Neuronal stem cell (in vitro differentiated cells): ENCODE data around the gene PPP1R26.

ENCODE experiments used
- DNase-seq: peaks from one replicate; pipeline ENCODE4 v3.0.0-alpha.2; 2013; ENCODE audit warnings: low spot score
- H2AFZ ChIP-seq: one replicate; pipeline ENCODE4 v1.6.1; 2013; ENCODE audit warnings: mild to moderate bottlenecking, low read length, inconsistent platforms
- H2AK5ac ChIP-seq: 2 replicates; pipeline ENCODE4 v1.6.1; 2013; ENCODE audit warnings: low read depth, mild to moderate bottlenecking, inconsistent platforms, low read length, moderate library complexity, mixed read lengths
- H2BK120ac ChIP-seq: 2 replicates; pipeline ENCODE4 v1.6.1; 2013; ENCODE audit warnings: low read depth, mild to moderate bottlenecking, inconsistent platforms, low read length, moderate library complexity, mixed read lengths
- H2BK12ac ChIP-seq: one replicate; pipeline ENCODE4 v1.6.1; 2013; ENCODE audit warnings: low read length, inconsistent platforms
- H2BK15ac ChIP-seq: 2 replicates; pipeline ENCODE4 v1.6.1; 2013; ENCODE audit warnings: mild to moderate bottlenecking, low read length, inconsistent platforms, mixed read lengths
- H2BK5ac ChIP-seq: one replicate; pipeline ENCODE4 v1.6.1; 2013; ENCODE audit warnings: inconsistent platforms, mild to moderate bottlenecking, low read length, moderate library complexity
- H3K14ac ChIP-seq: one replicate; pipeline ENCODE4 v1.6.1; 2013; ENCODE audit warnings: low read length, inconsistent platforms
- H3K18ac ChIP-seq: 2 replicates; pipeline ENCODE4 v1.6.1; 2013; ENCODE audit warnings: low read length, inconsistent platforms
- H3K23ac ChIP-seq: 2 replicates; pipeline ENCODE4 v1.6.1; 2013; ENCODE audit warnings: low read depth, mild to moderate bottlenecking, mixed read lengths, low read length, inconsistent platforms; ENCODE audit not compliant: poor library complexity
- H3K27ac ChIP-seq: replicated peaks from 3 replicates; pipeline ENCODE4 v1.5.1; 2013; ENCODE audit warnings: low read length, inconsistent platforms
- H3K27me3 ChIP-seq, 3 experiments: 2 replicates each; pipeline ENCODE4 v1.6.1; 2013; ENCODE audit warnings: low read length in 3 of 3, mild to moderate bottlenecking in 2 of 3, inconsistent platforms in 1 of 3, low read depth in 1 of 3, mixed read lengths in 1 of 3, moderate library complexity in 1 of 3; ENCODE audit not compliant: control insufficient read depth in 3 of 3, insufficient read depth in 3 of 3
- H3K36me3 ChIP-seq, 2 donors: replicated peaks in 1 of 2; 2 replicates each; pipeline ENCODE4 v1.6.1; 2013; ENCODE audit warnings: low read length in 2 of 2; ENCODE audit not compliant: control insufficient read depth in 2 of 2, insufficient read depth in 2 of 2
- H3K4ac ChIP-seq: 2 replicates; pipeline ENCODE4 v1.6.1; 2013; ENCODE audit warnings: inconsistent platforms, mild to moderate bottlenecking, low read length, moderate library complexity
- H3K4me1 ChIP-seq, 2 donors: 1 replicate in 1 of 2; 2 replicates in 1 of 2; pipeline ENCODE4 v1.6.1; 2013; ENCODE audit warnings: low read length in 2 of 2, low read depth in 1 of 2; ENCODE audit not compliant: control insufficient read depth in 2 of 2, insufficient read depth in 1 of 2
- H3K4me2 ChIP-seq: one replicate; pipeline ENCODE4 v1.6.1; 2013; ENCODE audit warnings: mild to moderate bottlenecking, low read length, inconsistent platforms; ENCODE audit not compliant: insufficient read depth, poor library complexity, severe bottlenecking
- H3K4me3 ChIP-seq, 2 donors: 2 replicates each; pipeline ENCODE4 v1.5.1; 2013; ENCODE audit warnings: low read length in 2 of 2, mild to moderate bottlenecking in 2 of 2, inconsistent platforms in 1 of 2, moderate library complexity in 1 of 2
- H3K79me1 ChIP-seq: one replicate; pipeline ENCODE4 v1.6.1; 2013; ENCODE audit warnings: low read depth, mild to moderate bottlenecking, inconsistent platforms, low read length, moderate library complexity
- H3K9ac ChIP-seq: one replicate; pipeline ENCODE4 v1.6.1; 2013; ENCODE audit warnings: mild to moderate bottlenecking, low read depth, low read length, inconsistent platforms; ENCODE audit not compliant: poor library complexity
- H3K9me3 ChIP-seq, 2 donors: replicated peaks in 1 of 2; 2 replicates each; pipeline versions ENCODE3 to v1.6.1; 2013; ENCODE audit warnings: low read length in 2 of 2, mild to moderate bottlenecking in 2 of 2, inconsistent platforms in 1 of 2, low read depth in 1 of 2, mixed read lengths in 1 of 2, moderate library complexity in 1 of 2; ENCODE audit not compliant: control insufficient read depth in 2 of 2, insufficient read depth in 1 of 2
- H4K8ac ChIP-seq: one replicate; pipeline ENCODE4 v1.6.1; 2013; ENCODE audit warnings: low read depth, mild to moderate bottlenecking, inconsistent platforms, low read length, moderate library complexity
- H4K91ac ChIP-seq: one replicate; pipeline ENCODE4 v1.6.1; 2013; ENCODE audit warnings: low read length, low read depth, mild to moderate bottlenecking, inconsistent platforms; ENCODE audit not compliant: poor library complexity
- WGBS, 2 donors: extraction: QIAGEN DNeasy Blood & Tissue Kit; methylation state at CpG; one replicate each; pipeline ENCODE4 v1.1.7; 2013; ENCODE audit warnings: missing lambda C conversion rate in 2 of 2, mixed read lengths in 1 of 2; ENCODE audit not compliant: insufficient read length in 2 of 2, insufficient replicate concordance in 1 of 2; ENCODE audit errors: extremely low coverage in 2 of 2; 5-methylcytosine and 5-hydroxymethylcytosine counted together

PPP1R26 gene

GRCh38 chr9:135506327-135507103 lies 26.9 kb downstream of the PPP1R26 start:
- Histone ChIP-seq H3K4me3 (no peak overlapping the region), H2BK5ac (peak overlapping the region; percentile 96), H3K36me3 (peaks cover 34 to 40% of the 10 kb centered on the region in 2 donors), H3K4ac (no peak overlapping the region), H3K79me1 (peaks cover 11% of the 10 kb centered on the region), H3K27ac (no peak overlapping the region), H3K18ac (peak overlapping the region; percentile 90), H3K23ac (peak overlapping the region; percentile 82), H2BK15ac (peak overlapping the region; percentile 64), H2AFZ (peak overlapping the region; percentile 78), H3K9ac (peak overlapping the region; percentile 2), H4K8ac (peak overlapping the region; percentile 10), H2AK5ac (peak overlapping the region; percentile 95), H4K91ac (no peak overlapping the region), H2BK120ac (peak overlapping the region; percentile 52), H3K4me1 (peaks cover 12 to 15% of the 10 kb centered on the region in 2 donors), H2BK12ac (peak overlapping the region; percentile 69), H3K4me2 (peak overlapping the region; percentile 24), H3K9me3 (peaks cover 0 to 3% of the 10 kb centered on the region in 2 donors), H3K27me3 (no peaks in the 10 kb centered on the region), H3K14ac (peak overlapping the region; percentile 0)
- no CpG with 5 or more reads among the region's 14 CpGs for WGBS, 2 donors
- peak; percentile 20 for DNase-seq

GRCh38 chr9:135507104-135508035 lies 27.8 kb downstream of the PPP1R26 start:
- peak overlapping the region; percentile 41 for H2AK5ac ChIP-seq
- H3K27me3 ChIP-seq: no peaks in the 10 kb centered on the region
- peak overlapping the region; percentile 52 for H2BK120ac ChIP-seq
- H2BK5ac ChIP-seq: peak overlapping the region; percentile 96
- H3K23ac ChIP-seq: peak overlapping the region; percentile 82
- H3K18ac ChIP-seq: peak overlapping the region; percentile 9
- H3K27ac ChIP-seq: no peak overlapping the region
- no CpG with 5 or more reads among the region's 23 CpGs for WGBS, 2 donors
- no peak for DNase-seq
- peaks cover 27 to 31% of the 10 kb centered on the region in 2 donors for H3K36me3 ChIP-seq
- H3K4me2 ChIP-seq: no peak overlapping the region
- no peak overlapping the region for H3K4ac ChIP-seq
- peak overlapping the region; percentile 2 for H3K9ac ChIP-seq
- H3K4me3 ChIP-seq: no peak overlapping the region
- H3K4me1 ChIP-seq: peaks cover 9 to 12% of the 10 kb centered on the region in 2 donors
- peak overlapping the region; percentile 0 for H3K14ac ChIP-seq
- peaks cover 9% of the 10 kb centered on the region for H3K79me1 ChIP-seq
- peaks cover 0 to 3% of the 10 kb centered on the region in 2 donors for H3K9me3 ChIP-seq
- peak overlapping the region; percentile 78 for H2AFZ ChIP-seq
- H4K8ac ChIP-seq: no peak overlapping the region
- H2BK15ac ChIP-seq: peak overlapping the region; percentile 9
- no peak overlapping the region for H4K91ac ChIP-seq
- H2BK12ac ChIP-seq: no peak overlapping the region

- Histone ChIP-seq H3K14ac (no peak overlapping the region), H3K9ac (no peak overlapping the region), H4K91ac (no peak overlapping the region), H3K18ac (no peak overlapping the region), H2AFZ (no peak overlapping the region), H2BK5ac (peak overlapping the region; percentile 35), H3K4me3 (no peak overlapping the region), H2AK5ac (peak overlapping the region; percentile 14), H3K27ac (no peak overlapping the region), H3K9me3 (peaks cover 0 to 3% of the 10 kb centered on the region in 2 donors), H3K4me1 (peaks cover 12% of the 10 kb centered on the region in 2 donors), H3K27me3 (no peaks in the 10 kb centered on the region), H4K8ac (no peak overlapping the region), H2BK120ac (no peak overlapping the region), H2BK15ac (no peak overlapping the region), H3K23ac (no peak overlapping the region), H2BK12ac (no peak overlapping the region), H3K36me3 (peaks cover 18 to 22% of the 10 kb centered on the region in 2 donors), H3K79me1 (peaks cover 7% of the 10 kb centered on the region), H3K4ac (no peak overlapping the region), H3K4me2 (no peak overlapping the region)
- DNase-seq: no peak
- no CpG with 5 or more reads among the region's 9 CpGs for WGBS, 2 donors
Observed at GRCh38 chr9:135508211-135508820, 28.7 kb downstream of the PPP1R26 start.
